B cell (primary cell): ENCODE measurements around the gene SPTAN1.

Experiments
- CTCF ChIP-seq: fragments of 200-600 bp; IDR thresholded peaks from one replicate; pipeline ENCODE4 v1.8.0; 2022; ENCODE audit warnings: antibody characterized with exemption, mild to moderate bottlenecking
- EZH2 ChIP-seq: IDR thresholded peaks from 2 replicates; pipeline ENCODE4 v1.6.1; 2012; ENCODE audit warnings: borderline replicate concordance, low read depth, mild to moderate bottlenecking, moderate library complexity, low read length; ENCODE audit not compliant: insufficient read depth, poor library complexity, severe bottlenecking

- TF ChIP-seq CTCF (no peak), EZH2 (no peak)
Observed at GRCh38 chr9:128540634-128541360, 11.6 kb upstream of the SPTAN1 start.
